OCI-LY3 (cell line): ENCODE data around the gene SYCE1L.

Experiments
- H2AFZ ChIP-seq: fragments of 200-600, 300-600 bp; shearing (Covaris generic); 2 replicates; pipeline ENCODE4 v1.6.0; 2014; ENCODE audit warnings: antibody characterized with exemption, low read depth, low read length
- H3K27ac ChIP-seq: fragments of 200-600, 300-600 bp; sonication (generic); 2 replicates; pipeline ENCODE4 v1.5.1; 2014; ENCODE audit warnings: mild to moderate bottlenecking, low read length, moderate library complexity, mixed read lengths
- H3K27me3 ChIP-seq: fragments of 200-600, 300-600 bp; sonication (generic); 2 replicates; pipeline ENCODE4 v1.6.1; 2014; ENCODE audit warnings: low read depth, low read length, mixed read lengths
- H3K36me3 ChIP-seq: fragments of 200-600, 300-600 bp; sonication (generic); replicated peaks from 2 replicates; pipeline ENCODE3; 2014; ENCODE audit warnings: low read depth, low read length, mixed read lengths
- H3K4me1 ChIP-seq: fragments of 300-600, 200-600 bp; sonication (generic); 2 replicates; pipeline ENCODE4 v1.6.1; 2014; ENCODE audit warnings: low read length, mixed read lengths
- H3K4me2 ChIP-seq: fragments of 200-600, 300-600 bp; sonication (generic); 2 replicates; pipeline ENCODE4 v1.6.1; 2014; ENCODE audit warnings: low read length, mixed read lengths
- H3K4me3 ChIP-seq: fragments of 300-600, 200-600 bp; sonication (generic); 2 replicates; pipeline ENCODE4 v1.5.1; 2014; ENCODE audit warnings: antibody characterized with exemption, mild to moderate bottlenecking, low read length, moderate library complexity
- H3K79me2 ChIP-seq: fragments of 300-600, 200-600 bp; shearing (Covaris generic); 2 replicates; pipeline ENCODE4 v1.6.1; 2014; ENCODE audit warnings: mild to moderate bottlenecking, low read length, mixed read lengths
- H3K9ac ChIP-seq: fragments of 300-600, 200-600 bp; shearing (Covaris generic); 2 replicates; pipeline ENCODE4 v1.6.0; 2014; ENCODE audit warnings: mild to moderate bottlenecking, low read length, moderate library complexity
- H3K9me3 ChIP-seq: fragments of 200-600, 300-600 bp; shearing (Covaris generic); 2 replicates; pipeline ENCODE4 v1.6.1; 2014; ENCODE audit warnings: low read length, mixed read lengths; ENCODE audit not compliant: insufficient read depth
- H4K20me1 ChIP-seq: fragments of 200-600, 300-600 bp; sonication (generic); 2 replicates; pipeline ENCODE4 v1.6.1; 2016; ENCODE audit warnings: low read length, mixed read lengths; ENCODE audit not compliant: insufficient read depth
- CTCF ChIP-seq: fragments of 200-600, 300-600 bp; sonication (generic); IDR thresholded peaks from 2 replicates; pipeline ENCODE4 v1.5.1; 2014; ENCODE audit warnings: antibody characterized with exemption, low read length, low read depth
- EZH2phosphoT487 ChIP-seq: fragments of 200-600 bp; shearing (Covaris generic); IDR thresholded peaks from 2 replicates; pipeline ENCODE4 v1.6.1; 2018; ENCODE audit warnings: antibody characterized with exemption, mixed run types, low read depth

The SYCE1L gene

GRCh38 chr16:77207030-77207429 is 7.8 kb downstream of the SYCE1L start:
- no peak overlapping the region for H3K27ac ChIP-seq

GRCh38 chr16:77208382-77208781 is 9.2 kb downstream of the SYCE1L start:
- no peak overlapping the region for H3K4me3 ChIP-seq
- H3K9ac ChIP-seq, result no peak overlapping the region
- no peaks in the 10 kb centered on the region for H3K9me3 ChIP-seq
- H3K36me3 ChIP-seq, result no peaks in the 10 kb centered on the region
- no peaks in the 10 kb centered on the region for H3K79me2 ChIP-seq
- H4K20me1 ChIP-seq, result no peaks in the 10 kb centered on the region
- no peak overlapping the region for H3K27ac ChIP-seq
- no peaks in the 10 kb centered on the region for H3K4me1 ChIP-seq
- no peaks in the 10 kb centered on the region for H3K27me3 ChIP-seq
- H2AFZ ChIP-seq, result no peak overlapping the region
- TF ChIP-seq EZH2phosphoT487, result no peak
- TF ChIP-seq CTCF, result no peak
- no peak overlapping the region for H3K4me2 ChIP-seq

More at GRCh38 chr16:77207030-77207429, 7.8 kb downstream of the SYCE1L start:
- no peak overlapping the region for H3K4me3 ChIP-seq
- H3K4me2 ChIP-seq, result no peak overlapping the region
- H3K79me2 ChIP-seq, result no peaks in the 10 kb centered on the region
- no peaks in the 10 kb centered on the region for H3K9me3 ChIP-seq
- no peak overlapping the region for H2AFZ ChIP-seq
- H3K27me3 ChIP-seq, result no peaks in the 10 kb centered on the region
- no peak overlapping the region for H3K9ac ChIP-seq
- no peak for TF ChIP-seq CTCF
- no peak for TF ChIP-seq EZH2phosphoT487
- no peaks in the 10 kb centered on the region for H3K4me1 ChIP-seq
- H3K36me3 ChIP-seq, result no peaks in the 10 kb centered on the region
- no peaks in the 10 kb centered on the region for H4K20me1 ChIP-seq

GRCh38 chr16:77211880-77212740 is 12.9 kb downstream of the SYCE1L start:
- H3K9me3 ChIP-seq, result no peaks in the 10 kb centered on the region
- H3K4me3 ChIP-seq, result peak overlapping the region; percentile 84
- H3K27me3 ChIP-seq, result no peaks in the 10 kb centered on the region
- TF ChIP-seq CTCF (no peak), EZH2phosphoT487 (no peak)
- peak overlapping the region; percentile 65 for H3K4me2 ChIP-seq
- no peaks in the 10 kb centered on the region for H3K79me2 ChIP-seq
- no peaks in the 10 kb centered on the region for H3K36me3 ChIP-seq
- no peaks in the 10 kb centered on the region for H4K20me1 ChIP-seq
- no peaks in the 10 kb centered on the region for H3K4me1 ChIP-seq
- no peak overlapping the region for H3K27ac ChIP-seq
- peak overlapping the region; percentile 70 for H3K9ac ChIP-seq
- H2AFZ ChIP-seq, result no peak overlapping the region

- Histone ChIP-seq H3K27ac (no peak overlapping the region), H3K9ac (peak overlapping the region; percentile 70), H3K4me1 (no peaks in the 10 kb centered on the region), H3K27me3 (no peaks in the 10 kb centered on the region), H3K79me2 (no peaks in the 10 kb centered on the region), H3K4me3 (peak overlapping the region; percentile 84), H3K4me2 (peak overlapping the region; percentile 65), H4K20me1 (no peaks in the 10 kb centered on the region), H3K36me3 (no peaks in the 10 kb centered on the region), H3K9me3 (no peaks in the 10 kb centered on the region), H2AFZ (no peak overlapping the region)
- no peak for TF ChIP-seq EZH2phosphoT487
- no peak for TF ChIP-seq CTCF
Measured at GRCh38 chr16:77212741-77213541, 13.7 kb downstream of the SYCE1L start.
